Loucy (cell line): Measurements from ENCODE around the gene LRRC28.

ENCODE experiments used
- H2AFZ ChIP-seq: fragments of 200-600 bp; sonication (generic); 2 replicates; pipeline ENCODE4 v1.6.0; 2016; ENCODE audit warnings: antibody characterized with exemption, mild to moderate bottlenecking, low read length, moderate library complexity
- H3F3A ChIP-seq: fragments of 200-600 bp; 2 replicates; pipeline ENCODE4 v1.6.0; 2016; ENCODE audit warnings: antibody characterized with exemption, low read depth, mild to moderate bottlenecking
- H3K27me3 ChIP-seq: fragments of 200-600 bp; sonication (generic); 2 replicates; pipeline ENCODE4 v1.6.1; 2014; ENCODE audit warnings: low read length, mild to moderate bottlenecking; ENCODE audit not compliant: insufficient read depth, poor library complexity, severe bottlenecking
- H3K36me3 ChIP-seq: fragments of 200-600 bp; sonication (generic); 2 replicates; pipeline ENCODE4 v1.6.1; 2016; ENCODE audit warnings: low read length; ENCODE audit not compliant: insufficient read depth
- H3K4me1 ChIP-seq: fragments of 200-600 bp; sonication (generic); 2 replicates; pipeline ENCODE4 v1.5.1; 2014; ENCODE audit warnings: low read length, mild to moderate bottlenecking; ENCODE audit not compliant: insufficient read depth, poor library complexity, severe bottlenecking
- H3K4me2 ChIP-seq: fragments of 200-600 bp; sonication (generic); 2 replicates; pipeline ENCODE4 v1.6.0; 2014; ENCODE audit warnings: antibody characterized with exemption, low read length, low read depth, mild to moderate bottlenecking; ENCODE audit not compliant: poor library complexity, severe bottlenecking
- H3K4me3 ChIP-seq: fragments of 200-600 bp; sonication (generic); 2 replicates; pipeline ENCODE4 v1.5.1; 2014; ENCODE audit warnings: low read length, mild to moderate bottlenecking, mixed read lengths; ENCODE audit not compliant: poor library complexity, severe bottlenecking
- H3K79me2 ChIP-seq: fragments of 200-600 bp; sonication (generic); 2 replicates; pipeline ENCODE4 v1.6.1; 2014; ENCODE audit warnings: low read length; ENCODE audit not compliant: insufficient read depth
- H3K9ac ChIP-seq: fragments of 200-600 bp; sonication (generic); 2 replicates; pipeline ENCODE4 v1.6.0; 2014; ENCODE audit warnings: mild to moderate bottlenecking, low read depth, low read length, moderate library complexity; ENCODE audit not compliant: poor library complexity, severe bottlenecking
- H3K9me2 ChIP-seq: fragments of 200-600 bp; sonication (generic); replicated peaks from 2 replicates; pipeline ENCODE4 v1.6.1; 2016; ENCODE audit warnings: low read depth, low read length, mixed read lengths
- H3K9me3 ChIP-seq: fragments of 200-600 bp; sonication (generic); 2 replicates; pipeline ENCODE4 v1.6.1; 2014; ENCODE audit warnings: mild to moderate bottlenecking, antibody characterized with exemption, low read length, low read depth; ENCODE audit not compliant: insufficient read depth
- H4K20me1 ChIP-seq: fragments of 200-600 bp; sonication (generic); 2 replicates; pipeline ENCODE4 v1.6.0; 2014; ENCODE audit warnings: antibody characterized with exemption, low read length, mild to moderate bottlenecking; ENCODE audit not compliant: insufficient read depth, poor library complexity, severe bottlenecking
- CTCF ChIP-seq: fragments of 200-600 bp; sonication (generic); conservative IDR thresholded peaks from 2 replicates; pipeline ENCODE4 v1.5.1; 2014; ENCODE audit warnings: mild to moderate bottlenecking, antibody characterized with exemption, low read length
- EZH2phosphoT487 ChIP-seq: fragments of 200-600 bp; IDR thresholded peaks from 2 replicates; pipeline ENCODE4 v1.6.1; 2018; ENCODE audit warnings: antibody characterized with exemption, mild to moderate bottlenecking, moderate library complexity, borderline replicate concordance

LRRC28 gene

GRCh38 chr15:99283717-99284116, 32.4 kb downstream of the LRRC28 start:
- Histone ChIP-seq H3K36me3 (no peaks in the 10 kb centered on the region), H3K4me2 (no peak overlapping the region), H3K27me3 (no peaks in the 10 kb centered on the region), H3K4me1 (peaks cover 23% of the 10 kb centered on the region), H4K20me1 (no peaks in the 10 kb centered on the region), H3K79me2 (no peaks in the 10 kb centered on the region), H3K9me3 (no peaks in the 10 kb centered on the region), H3F3A (no peaks in the 10 kb centered on the region), H3K4me3 (no peak overlapping the region), H2AFZ (no peak overlapping the region), H3K9me2 (no peaks in the 10 kb centered on the region), H3K9ac (no peak overlapping the region)
- no peak for TF ChIP-seq CTCF

GRCh38 chr15:99291643-99292042, 40.4 kb downstream of the LRRC28 start:
- H3K9me3 ChIP-seq = no peaks in the 10 kb centered on the region
- no peak for TF ChIP-seq CTCF
- TF ChIP-seq EZH2phosphoT487 = no peak
- H3K79me2 ChIP-seq = no peaks in the 10 kb centered on the region
- H3K9me2 ChIP-seq = no peaks in the 10 kb centered on the region
- H3K4me1 ChIP-seq = no peaks in the 10 kb centered on the region
- no peaks in the 10 kb centered on the region for H3F3A ChIP-seq
- no peaks in the 10 kb centered on the region for H3K36me3 ChIP-seq
- H3K27me3 ChIP-seq = no peaks in the 10 kb centered on the region
- H4K20me1 ChIP-seq = no peaks in the 10 kb centered on the region
- H3K4me2 ChIP-seq = no peak overlapping the region
- H3K4me3 ChIP-seq = no peak overlapping the region
- H3K9ac ChIP-seq = no peak overlapping the region
- H2AFZ ChIP-seq = no peak overlapping the region

GRCh38 chr15:99295840-99296239, 44.6 kb downstream of the LRRC28 start:
- TF ChIP-seq CTCF (no peak), EZH2phosphoT487 (no peak)
- Histone ChIP-seq H2AFZ (no peak overlapping the region), H3K4me3 (no peak overlapping the region), H3K79me2 (no peaks in the 10 kb centered on the region), H3K27me3 (no peaks in the 10 kb centered on the region), H3K9me3 (no peaks in the 10 kb centered on the region), H3K36me3 (no peaks in the 10 kb centered on the region), H3K9ac (no peak overlapping the region), H3K4me2 (no peak overlapping the region), H3K9me2 (no peaks in the 10 kb centered on the region), H3K4me1 (no peaks in the 10 kb centered on the region), H3F3A (peaks cover 4% of the 10 kb centered on the region; the same call in 1 of the 2 replicates), H4K20me1 (no peaks in the 10 kb centered on the region)
